CD4-positive, alpha-beta T cell treated with Interleukin-17A for 4 hours (primary cell): ENCODE results near the gene INSL4.

Experiments
- DNase-seq: peaks from one replicate; pipeline ENCODE4 v3.0.0-alpha.2; 2020; ENCODE audit warnings: mixed read lengths

INSL4 gene

DNA sequence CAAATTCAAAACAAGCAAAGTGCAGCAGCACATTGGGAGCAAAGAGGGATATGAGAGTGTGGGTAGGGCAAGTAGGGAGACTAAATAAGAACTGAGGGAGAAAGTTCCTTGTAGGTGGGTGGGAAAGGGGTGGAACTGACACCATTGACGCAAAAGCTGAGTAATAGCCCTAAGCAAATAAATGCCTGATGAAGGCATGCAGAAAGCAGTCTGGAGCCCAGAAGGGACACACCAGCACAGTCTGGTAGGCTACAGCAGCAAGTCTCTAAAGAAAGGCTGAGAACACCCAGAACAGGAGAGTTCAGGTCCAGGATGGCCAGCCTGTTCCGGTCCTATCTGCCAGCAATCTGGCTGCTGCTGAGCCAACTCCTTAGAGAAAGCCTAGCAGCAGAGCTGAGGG lies at the start of gene INSL4:
Gene INSL4, plus strand, starts transcription at position 208 of the 400 bp plus-strand sequence. Its CDS starts 105 bp downstream, at position 313.
- no peak for DNase-seq

DNA sequence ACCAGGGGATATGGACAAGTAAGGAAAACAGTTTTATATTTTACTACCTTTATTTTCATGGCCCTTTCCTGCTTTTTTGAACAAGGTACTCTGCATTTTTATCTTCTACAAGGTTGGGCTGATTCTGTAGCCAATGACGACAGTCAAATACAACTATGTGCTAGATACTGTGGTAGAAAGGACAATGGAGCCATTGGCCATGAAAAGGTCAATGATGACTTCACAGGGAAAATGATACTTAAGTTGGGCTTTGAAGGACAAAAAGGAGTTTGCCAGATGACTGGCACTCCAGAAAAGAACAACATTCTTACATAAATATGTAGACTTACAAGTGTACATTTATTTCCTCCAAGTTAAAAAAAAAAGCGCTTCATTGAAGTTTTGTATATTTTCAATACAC lies 46.4 kb upstream of the INSL4 start:
- no peak for DNase-seq

DNA sequence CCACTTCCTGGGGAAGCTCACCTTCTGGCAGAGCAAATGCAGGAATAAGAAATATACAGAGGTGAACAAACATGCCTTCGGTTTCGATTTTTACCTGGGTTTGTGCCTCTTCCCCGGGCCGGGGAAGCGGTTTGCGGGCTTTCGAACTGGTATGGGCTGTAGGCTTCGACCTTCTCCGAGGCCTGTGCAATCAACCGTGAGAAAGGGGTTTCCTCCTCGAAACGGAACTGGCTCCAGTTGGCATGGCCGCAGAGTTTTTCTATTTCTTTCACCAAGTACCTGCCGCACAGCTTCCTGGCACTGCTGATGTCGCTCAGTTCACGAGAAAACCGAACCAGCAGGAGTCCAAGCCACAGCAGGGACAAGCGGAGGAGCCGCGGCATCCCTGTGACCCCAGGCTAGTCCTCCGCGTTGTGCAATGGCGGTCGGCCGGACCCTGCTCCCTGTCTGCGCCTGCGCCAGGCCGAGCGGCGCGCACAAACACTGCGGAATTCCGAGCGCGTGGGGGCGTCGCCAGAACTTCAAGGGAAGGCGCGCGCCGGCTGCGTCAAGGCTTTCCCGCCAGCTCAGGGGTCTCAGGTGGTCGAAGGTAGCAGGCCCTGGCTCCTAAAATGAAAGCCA lies 45.9 kb upstream of the INSL4 start, which contains the start of gene INSL6:
Gene INSL6, minus strand, starts transcription at position 420 of the 621 bp plus-strand sequence. Its CDS starts 37 bp downstream, at position 383.
- no peak for DNase-seq

DNA sequence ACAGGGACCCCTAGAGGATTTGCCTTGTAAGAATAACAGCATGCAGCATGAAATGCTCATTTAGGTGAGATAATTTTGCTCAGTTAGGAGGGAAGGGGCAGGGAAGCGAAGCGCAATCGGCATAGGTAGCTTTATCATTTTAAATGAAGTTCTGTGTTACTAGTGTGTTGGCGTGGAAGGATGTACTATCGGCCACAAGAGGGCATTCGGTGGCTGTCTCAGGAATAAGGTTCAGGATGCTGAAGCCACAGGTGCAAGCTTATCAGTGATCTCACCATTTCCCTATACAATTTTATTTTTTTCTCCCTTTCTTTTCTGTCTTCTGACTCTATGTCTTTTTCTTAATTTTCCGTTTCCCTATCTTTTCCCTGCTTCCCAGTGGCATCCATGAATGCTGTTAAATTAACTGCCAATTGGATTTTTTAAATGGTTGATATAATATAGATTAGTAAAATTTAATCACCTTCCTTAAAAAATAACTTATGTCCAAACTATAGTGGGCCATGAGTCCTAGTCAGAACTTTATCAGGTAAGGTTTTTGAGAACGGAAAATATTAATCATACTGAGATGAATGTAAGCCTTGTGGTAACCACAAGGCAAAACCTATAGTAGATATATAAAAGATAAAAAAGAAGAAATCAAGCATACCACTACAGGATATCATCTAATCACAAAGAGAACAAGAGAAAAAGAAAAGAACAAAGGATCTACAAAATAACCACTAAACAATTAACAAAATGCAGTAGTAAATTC lies 44.6 kb upstream of the INSL4 start:
- DNase-seq: peak; percentile 74

DNA sequence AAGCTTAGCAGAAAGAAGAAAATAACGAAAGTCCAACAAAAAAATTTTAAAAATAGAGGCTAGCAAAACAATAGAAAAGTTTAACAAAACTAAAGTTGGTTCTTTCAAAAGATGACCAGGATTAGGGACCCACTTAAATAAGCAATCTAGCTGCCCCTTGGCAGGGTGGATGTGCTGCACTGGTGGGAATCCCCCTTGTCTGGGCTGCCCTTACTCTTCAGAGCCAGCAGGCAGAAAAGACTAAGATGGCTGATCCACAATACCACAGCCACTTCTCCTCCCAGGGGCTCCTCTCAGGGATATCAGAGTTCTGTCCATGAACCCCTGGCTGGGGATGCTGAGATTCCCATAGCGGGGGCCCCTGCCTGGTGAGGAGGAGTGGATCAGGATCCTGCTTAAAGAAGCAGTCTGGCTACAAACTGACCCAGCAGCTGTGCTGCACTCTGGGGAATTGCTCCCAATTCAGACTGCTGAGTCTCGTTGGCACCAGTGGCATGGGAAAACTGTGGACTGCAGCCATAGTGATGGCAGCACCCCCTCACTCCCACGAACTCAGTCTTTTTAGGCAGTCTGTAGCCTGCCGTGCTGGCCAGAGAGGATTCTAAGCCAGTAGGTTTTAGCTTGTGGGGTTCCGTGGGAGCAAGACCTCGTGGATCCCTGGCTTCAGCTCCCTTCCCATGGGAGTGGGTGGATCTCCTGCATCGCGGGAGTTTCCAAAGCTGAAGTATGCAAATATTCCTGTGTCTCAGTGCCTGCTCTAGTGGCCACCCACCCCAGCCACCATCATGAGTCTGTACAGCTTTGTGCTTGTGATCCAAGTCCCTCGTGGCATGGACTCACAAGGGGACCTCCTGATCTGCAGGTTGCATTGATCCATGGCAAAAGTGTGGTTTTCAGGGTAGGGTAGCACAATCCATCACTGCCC lies 42.9 kb upstream of the INSL4 start:
- DNase-seq: no peak

DNA sequence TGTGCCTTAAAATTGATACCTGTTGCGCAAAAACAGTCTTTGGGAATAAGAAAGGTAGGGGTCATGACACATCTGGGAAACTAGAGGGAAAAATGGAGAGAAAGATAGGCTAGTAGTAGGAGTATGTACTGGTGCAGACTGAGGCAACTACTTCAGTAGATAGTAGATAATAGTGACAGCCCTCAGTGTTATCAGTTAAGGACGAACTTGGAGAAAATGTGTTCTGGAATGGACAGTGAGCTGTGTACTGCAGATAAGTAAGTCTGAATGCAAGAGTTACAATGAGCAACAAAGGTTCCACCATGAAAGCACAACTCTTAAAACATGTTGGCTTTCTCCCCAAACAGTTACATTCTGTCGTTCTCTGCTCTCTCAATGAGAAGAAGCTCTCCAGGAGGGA lies 39.2 kb upstream of the INSL4 start:
- no peak for DNase-seq

DNA sequence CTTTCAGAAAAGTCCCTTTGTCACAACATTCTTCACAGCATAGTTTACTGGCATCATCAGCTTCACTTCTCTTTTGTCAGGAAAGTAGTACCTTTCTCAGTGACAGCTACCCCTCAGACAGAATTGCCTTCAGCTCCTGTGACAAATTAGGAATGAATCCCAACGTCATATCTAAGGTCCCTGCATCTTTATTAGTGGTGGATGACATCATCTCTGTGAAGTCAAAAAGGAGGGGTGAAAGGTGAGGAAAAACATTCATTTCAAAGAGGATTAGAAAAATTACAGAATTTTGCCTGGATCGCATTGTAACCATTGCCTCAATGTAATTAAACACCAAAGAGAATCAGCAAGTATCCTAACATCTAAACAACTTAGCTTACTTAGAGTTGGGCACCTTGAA lies 37.9 kb upstream of the INSL4 start:
- no peak for DNase-seq

DNA sequence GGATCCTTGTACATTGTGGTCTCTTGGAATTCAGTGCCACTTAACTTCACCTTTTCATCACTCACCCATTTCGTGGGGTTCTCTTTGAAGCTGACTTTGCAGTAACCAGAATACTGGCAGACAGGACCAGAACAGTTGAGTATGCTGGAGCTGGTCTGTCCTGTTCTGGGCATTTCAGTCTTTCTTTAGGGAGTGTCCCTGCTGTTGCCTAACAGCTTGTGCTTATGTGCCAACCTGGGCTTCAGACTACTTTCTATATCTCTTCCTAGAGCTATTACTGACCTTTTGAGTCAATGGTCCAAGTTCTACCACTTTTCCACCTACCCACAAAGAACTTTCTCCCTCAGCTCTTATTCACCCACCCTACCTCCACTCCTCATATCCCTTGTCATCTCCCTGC lies 35.8 kb upstream of the INSL4 start:
- no peak for DNase-seq

DNA sequence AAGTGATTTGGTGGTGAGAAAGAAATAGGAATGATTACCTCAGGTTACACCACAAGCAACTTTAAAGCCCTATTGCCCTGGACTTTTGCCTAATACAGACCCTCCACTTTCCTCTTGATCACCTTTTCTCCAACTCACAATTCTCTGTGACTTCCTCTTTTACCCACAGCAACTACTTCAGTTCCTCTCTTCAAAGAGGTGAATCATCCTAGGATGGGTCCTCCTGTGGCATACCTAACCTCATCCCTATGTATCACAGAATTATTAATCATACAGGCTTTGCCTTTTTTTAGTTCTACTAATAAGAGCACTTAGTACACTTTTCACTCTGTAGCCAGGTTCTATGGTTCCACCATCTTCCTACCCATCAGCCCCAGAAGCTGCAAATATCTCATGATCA lies 26.1 kb upstream of the INSL4 start:
- DNase-seq: no peak

DNA sequence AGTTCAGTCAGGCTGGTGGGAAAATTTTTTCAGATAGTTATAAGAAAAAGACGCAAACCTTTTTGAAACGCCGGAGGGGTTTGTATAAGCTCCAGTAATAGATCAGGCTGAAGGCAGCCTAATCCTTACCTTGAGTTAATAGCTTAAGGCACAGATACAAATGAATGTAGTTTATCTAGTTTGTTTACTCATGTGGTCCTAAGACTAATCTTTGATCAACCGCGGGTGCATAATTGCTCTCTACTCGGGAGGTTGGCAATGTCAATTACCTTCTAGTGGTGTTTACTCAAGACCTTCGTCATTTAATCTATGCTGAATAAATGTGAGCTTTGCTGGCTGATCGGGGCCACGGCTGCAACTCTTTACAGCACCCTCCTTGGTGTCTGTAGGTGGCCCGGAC lies 665 bp upstream of the INSL4 start:
- DNase-seq: no peak

DNA sequence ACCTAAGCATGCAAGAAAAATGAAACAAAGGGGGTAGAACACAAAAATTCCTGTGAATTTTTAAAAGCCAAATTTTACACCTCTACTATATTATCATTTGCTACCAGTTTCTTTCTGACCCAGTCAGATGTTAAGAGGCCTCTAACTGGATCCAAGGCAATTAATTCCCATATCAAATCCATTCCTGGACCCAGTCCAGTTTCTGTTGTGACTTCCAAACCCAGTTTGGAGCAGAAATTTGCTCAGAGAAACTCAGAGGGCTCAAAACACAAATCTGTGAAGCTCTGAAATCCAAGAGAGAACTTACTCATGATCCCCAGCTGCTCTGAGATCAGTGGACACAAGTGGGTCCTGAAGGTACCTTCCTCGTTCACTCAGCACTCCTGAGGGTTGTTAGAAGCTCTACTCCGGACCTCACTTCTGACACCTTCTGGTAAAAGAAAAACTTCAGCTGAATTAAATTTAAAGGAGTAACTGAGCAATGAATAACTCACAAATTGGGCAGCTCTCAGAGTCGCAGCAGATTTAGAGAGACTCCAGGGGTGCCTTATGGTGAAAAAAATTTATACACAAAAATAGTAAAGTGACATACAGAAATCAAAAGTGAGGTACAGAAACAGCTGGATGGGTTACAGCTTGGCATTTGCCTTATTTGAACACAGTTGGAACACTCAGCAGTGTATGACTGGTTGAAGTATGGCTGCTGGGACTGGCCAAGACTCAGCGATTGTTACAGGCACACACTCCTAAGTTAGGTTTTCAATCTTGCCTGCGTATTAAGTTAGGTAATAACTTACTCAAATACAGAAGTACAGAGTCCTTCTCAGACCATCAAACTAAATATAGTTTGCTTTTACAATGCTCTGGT lies 32.4 kb downstream of the INSL4 start:
- peak; percentile 13 for DNase-seq

DNA sequence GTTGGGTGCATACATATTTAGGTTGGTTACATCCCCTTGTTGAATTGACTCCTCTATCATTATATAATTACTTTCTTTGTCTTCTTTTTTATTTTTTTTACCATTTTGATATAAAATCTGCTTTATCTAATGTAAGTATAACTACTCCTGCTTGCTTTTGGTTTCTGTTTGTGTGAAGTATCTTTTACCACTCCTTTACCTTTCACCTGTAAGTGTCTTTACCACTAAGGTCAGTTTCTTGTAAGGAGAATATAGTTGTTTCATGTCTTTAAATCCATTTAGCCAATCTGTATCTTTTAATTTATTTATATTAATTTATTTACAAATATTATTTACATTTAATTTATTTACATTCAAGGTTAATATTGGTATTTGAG lies 33.0 kb downstream of the INSL4 start:
- DNase-seq: no peak

DNA sequence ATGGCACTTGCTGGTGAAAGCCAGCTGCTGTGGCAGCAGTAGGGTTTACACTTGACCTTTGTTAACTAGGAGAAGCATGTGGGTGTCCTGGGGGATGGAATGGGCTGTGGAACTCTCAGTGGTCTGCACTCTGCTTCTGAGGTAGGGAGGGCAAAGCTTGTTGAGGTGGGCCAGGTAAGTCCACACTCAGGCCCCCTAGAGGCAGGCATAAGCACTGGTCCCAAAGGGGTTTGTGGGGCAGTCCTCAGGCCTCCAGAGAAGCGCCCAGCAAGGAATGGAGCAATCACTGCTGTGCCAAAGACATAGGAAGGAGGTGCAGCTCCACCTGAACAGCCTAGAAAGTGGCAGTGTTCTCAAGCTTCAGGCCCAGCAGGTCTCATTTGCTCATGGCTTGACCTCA lies 34.7 kb downstream of the INSL4 start:
- no peak for DNase-seq

DNA sequence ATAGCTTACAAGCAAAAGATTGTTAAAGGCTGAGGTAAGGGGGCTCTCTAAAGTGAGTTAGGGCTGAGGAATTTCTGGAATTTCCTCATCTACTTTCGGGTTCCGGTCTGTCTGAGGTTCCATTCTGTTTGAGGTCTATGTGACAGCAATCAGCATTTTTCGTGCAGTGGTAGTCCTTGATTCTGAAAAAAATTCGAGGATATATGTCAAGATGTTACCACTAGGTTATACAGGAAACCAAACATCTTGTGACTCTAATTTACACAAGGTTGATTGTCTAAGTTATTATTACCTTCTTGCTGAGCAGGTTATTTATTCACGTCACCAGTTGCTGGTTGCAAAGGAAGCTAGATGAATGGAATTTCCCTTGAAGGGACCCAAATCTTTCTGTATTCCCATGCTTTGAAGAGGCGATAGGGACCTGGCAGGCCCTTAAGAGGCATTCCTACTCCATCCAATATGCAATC lies 38.1 kb downstream of the INSL4 start:
- DNase-seq: no peak

DNA sequence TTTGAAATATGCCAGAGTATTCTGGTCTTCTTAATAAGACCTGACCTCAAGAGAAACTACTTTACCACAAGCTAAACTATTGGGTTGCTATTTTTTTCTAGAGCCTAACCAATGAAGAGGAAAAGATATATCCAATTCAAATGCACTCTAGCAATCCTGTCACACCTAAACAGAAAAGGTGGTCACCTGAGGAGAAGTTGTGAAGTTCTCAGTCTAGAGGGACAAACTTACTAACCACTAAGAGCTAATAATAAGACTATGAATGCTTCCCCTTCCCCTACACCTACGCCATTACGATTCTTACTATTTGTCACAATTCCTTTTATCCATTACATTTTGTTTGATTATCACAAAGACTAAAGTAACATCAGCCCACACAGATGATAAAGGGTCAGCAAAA lies 43.6 kb downstream of the INSL4 start:
- DNase-seq: no peak

DNA sequence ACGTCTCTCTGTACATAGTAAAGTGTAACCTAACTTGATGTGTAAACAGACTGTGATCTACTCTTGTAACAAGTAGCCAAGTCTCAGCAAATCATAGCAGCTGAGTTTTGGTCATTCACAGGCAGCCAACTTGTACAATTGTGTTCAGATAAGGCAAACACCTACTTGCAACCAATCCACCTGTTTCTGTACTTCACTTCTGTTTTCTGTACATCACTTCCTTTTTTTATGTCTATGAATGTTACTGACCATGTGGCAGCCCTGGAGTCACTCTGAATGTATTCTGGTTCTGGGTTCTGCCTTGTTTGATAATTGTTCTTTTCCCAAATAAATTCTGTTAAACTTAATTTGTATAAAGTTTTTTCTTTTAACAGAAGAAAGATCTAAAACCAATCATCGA lies 47.3 kb downstream of the INSL4 start:
- DNase-seq: no peak
